ENCODE measurements around the gene APEH.

The APEH gene

GRCh38 chr3:49639551-49639950, 34.6 kb upstream of the APEH start:
- DNase-seq (ENCODE audit: low read depth): no peak

GRCh38 chr3:49641292-49641691, 32.9 kb upstream of the APEH start:
- TF ChIP-seq CTCF (IDR thresholded peaks at IDR 0.05; ENCODE audit: control insufficient read depth, insufficient read depth, low read depth, low read length, missing control alignments): no peak
- H3K4me3 ChIP-seq (ENCODE audit: control insufficient read depth, low read depth, low read length): no peak overlapping the region
- no peak for DNase-seq (ENCODE audit: low read depth)

More at GRCh38 chr3:49639551-49639950, 34.6 kb upstream of the APEH start:
- TF ChIP-seq CTCF (IDR thresholded peaks at IDR 0.05; ENCODE audit: control insufficient read depth, insufficient read depth, low read depth, low read length, missing control alignments): no peak
- H3K4me3 ChIP-seq (ENCODE audit: control insufficient read depth, low read depth, low read length): no peak overlapping the region

GRCh38 chr3:49641921-49642707, 32.0 kb upstream of the APEH start:
- no peak for DNase-seq (ENCODE audit: low read depth)
- H3K4me3 ChIP-seq (ENCODE audit: control insufficient read depth, low read depth, low read length): no peak overlapping the region
- no peak for TF ChIP-seq CTCF (IDR thresholded peaks at IDR 0.05; ENCODE audit: control insufficient read depth, insufficient read depth, low read depth, low read length, missing control alignments)

GRCh38 chr3:49642708-49643145, 31.4 kb upstream of the APEH start:
- TF ChIP-seq CTCF (IDR thresholded peaks at IDR 0.05; ENCODE audit: control insufficient read depth, insufficient read depth, low read depth, low read length, missing control alignments): no peak
- DNase-seq (ENCODE audit: low read depth): no peak
- H3K4me3 ChIP-seq (ENCODE audit: control insufficient read depth, low read depth, low read length): no peak overlapping the region

- DNase-seq (ENCODE audit: low read depth): no peak
- no peak overlapping the region for H3K4me3 ChIP-seq (ENCODE audit: control insufficient read depth, low read depth, low read length)
- no peak for TF ChIP-seq CTCF (IDR thresholded peaks at IDR 0.05; ENCODE audit: control insufficient read depth, insufficient read depth, low read depth, low read length, missing control alignments)
Measured at GRCh38 chr3:49644684-49645083, 29.5 kb upstream of the APEH start.

GRCh38 chr3:49646236-49646635, 27.9 kb upstream of the APEH start:
- DNase-seq (ENCODE audit: low read depth): no peak
- no peak for TF ChIP-seq CTCF (IDR thresholded peaks at IDR 0.05; ENCODE audit: control insufficient read depth, insufficient read depth, low read depth, low read length, missing control alignments)
- no peak overlapping the region for H3K4me3 ChIP-seq (ENCODE audit: control insufficient read depth, low read depth, low read length)

All from AG09309 (cell line).